ENCODE measurements around the gene GPATCH1.
A peak's percentile ranks its signal among the peaks of the same experiment; 100 is the strongest.
"Not testable (repeated sequence)": the region's sequence is repeated elsewhere in the genome, so short reads cannot be mapped to it uniquely, and the experiment has no call there.

Gene GPATCH1

DNA sequence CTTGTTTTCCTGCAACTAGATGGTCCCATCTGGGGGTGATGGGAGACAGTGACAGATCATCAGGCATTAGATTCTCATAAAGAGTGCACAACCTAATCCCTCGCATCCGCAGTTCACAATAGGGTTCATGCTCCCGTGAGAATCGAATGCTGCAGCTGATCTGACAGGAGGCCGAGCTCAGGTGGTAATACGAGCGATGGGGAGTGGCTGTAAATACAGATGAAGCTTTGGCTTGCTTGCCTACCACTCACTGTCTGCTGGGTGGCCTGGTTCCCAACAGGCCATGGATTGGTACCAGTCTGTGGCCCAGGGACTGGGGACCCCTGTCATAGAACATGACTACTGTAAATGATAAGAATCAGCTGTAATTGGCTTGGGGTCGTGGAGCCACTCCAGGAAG lies 78.9 kb downstream of the GPATCH1 start:
- DNase-seq (ENCODE audit: low spot score), result no peak

- no peak for DNase-seq (ENCODE audit: low spot score)
These were observed 80.2 kb downstream of the GPATCH1 start for GRCh38 chr19:33161201-33161600.

DNA sequence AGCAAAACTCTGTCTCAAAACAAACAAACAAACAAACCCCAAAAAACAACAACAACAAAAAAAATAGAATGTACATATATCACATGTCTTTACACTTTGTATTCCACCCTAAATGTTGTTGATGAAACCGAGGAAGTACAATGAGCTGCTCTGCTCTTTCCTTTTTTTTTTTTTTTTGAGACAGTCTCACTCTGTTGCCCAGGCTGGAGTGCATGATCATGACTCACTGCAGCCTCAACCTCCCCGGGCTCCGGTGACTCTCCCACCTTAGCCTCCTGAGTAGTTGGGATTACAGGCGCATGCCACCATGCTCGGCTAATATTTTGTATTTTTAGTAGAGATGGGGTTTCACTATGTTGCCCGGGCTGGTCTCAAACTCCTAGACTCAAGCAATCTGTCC lies 82.5 kb downstream of the GPATCH1 start:
- DNase-seq (ENCODE audit: low spot score), result no peak

GRCh38 chr19:33166037-33166436 lies 85.1 kb downstream of the GPATCH1 start:
- DNase-seq (ENCODE audit: low spot score), result not testable (repeated sequence)

GRCh38 chr19:33167438-33167837 lies 86.5 kb downstream of the GPATCH1 start:
- no peak for DNase-seq (ENCODE audit: low spot score)

GRCh38 chr19:33168528-33168927 lies 87.5 kb downstream of the GPATCH1 start:
- no peak for DNase-seq (ENCODE audit: low spot score)

DNA sequence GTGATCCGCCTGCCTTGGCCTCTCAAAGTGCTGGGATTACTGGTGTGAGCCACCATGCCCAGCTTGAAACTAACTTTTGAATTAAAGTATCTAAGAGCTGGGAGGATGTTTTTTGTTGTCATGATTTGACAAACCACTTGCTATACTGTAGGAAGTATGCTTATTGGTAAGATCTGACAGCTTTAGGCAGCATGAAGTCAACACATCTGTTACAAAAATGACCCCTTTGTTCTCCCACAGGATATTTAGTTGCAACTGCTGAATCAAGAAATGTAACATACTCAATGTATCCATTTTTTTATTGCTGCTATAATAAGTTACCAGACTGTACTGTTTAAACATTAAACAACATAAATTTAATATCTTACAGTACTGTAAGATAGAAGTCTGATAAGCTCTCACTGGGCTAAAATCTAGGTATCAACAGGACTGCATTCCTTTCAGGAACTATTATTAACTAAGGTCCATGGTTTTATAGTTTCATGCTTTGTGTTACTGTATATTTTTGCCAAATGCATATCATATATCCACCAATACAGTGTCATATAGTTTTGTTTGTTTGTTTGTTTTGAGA lies 90.3 kb downstream of the GPATCH1 start:
- DNase-seq (ENCODE audit: low spot score), result no peak

- DNase-seq (ENCODE audit: low spot score), result peak; percentile 46
These were observed 91.0 kb downstream of the GPATCH1 start for GRCh38 chr19:33171916-33172359.

DNA sequence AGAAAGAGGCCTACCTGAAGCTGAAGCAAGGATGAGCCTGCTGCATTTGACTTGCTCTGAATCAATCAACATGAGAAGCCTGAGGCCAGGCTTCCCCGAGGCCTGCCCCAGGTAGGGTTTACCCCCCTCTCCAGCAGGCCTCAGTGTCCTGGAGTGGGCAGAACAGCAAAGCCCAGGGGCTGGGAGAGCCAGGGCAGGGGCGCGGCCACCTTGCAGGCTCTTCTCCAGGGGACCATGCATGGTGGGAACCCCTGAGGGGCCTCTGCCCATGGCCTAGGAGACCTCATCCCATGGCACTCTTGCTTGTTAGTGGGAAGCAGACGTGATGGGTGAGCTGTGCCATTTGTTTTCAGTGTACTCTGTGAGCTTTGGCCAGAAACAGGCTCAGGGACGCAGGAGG lies 93.2 kb downstream of the GPATCH1 start:
- DNase-seq (ENCODE audit: low spot score), result no peak

- no peak for DNase-seq (ENCODE audit: low spot score)
These were observed 94.3 kb downstream of the GPATCH1 start for GRCh38 chr19:33175156-33175782.

DNA sequence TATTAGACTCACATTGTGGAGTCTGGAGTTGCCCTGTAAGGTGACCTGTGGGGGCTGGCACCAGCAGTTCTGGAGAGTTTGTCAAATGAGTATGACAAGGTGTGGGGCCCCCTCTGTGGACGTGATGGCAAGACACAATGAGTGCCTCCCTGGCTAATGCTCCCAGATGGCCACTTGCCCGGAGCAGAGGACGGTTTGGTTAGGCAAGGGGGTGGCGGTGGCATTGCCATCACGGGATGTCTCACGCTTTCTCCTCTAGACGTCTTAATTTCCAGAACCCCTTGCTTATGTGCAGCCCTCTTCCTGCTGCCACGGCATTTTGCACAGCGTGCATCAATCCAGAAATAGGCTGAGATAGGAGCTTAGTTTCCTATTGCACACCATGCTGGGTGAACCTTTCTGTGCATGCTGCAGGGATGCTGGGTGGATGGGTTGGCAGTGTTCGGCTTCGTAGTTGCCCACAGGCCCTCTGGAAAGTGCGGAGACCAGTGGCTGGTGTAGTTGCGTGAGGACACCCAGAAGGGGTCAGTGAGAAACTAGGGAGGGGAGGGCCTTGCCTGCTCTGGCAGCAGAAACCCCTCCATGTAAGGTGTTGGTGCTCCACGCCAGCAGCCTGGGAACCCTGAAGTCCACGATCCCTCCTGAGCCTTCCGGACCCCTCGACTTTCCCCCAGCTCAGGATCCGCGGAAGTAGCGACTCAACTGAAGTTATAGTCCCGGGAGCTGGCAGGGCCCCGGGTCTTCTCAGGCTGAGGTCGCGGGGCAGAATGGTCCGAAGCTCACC lies 95.1 kb downstream of the GPATCH1 start:
- DNase-seq (ENCODE audit: low spot score), result peak; percentile 67

GRCh38 chr19:33176670-33177416 lies 95.9 kb downstream of the GPATCH1 start:
- DNase-seq (ENCODE audit: low spot score), result peak; percentile 97

- DNase-seq (ENCODE audit: low spot score), result peak; percentile 75
These were observed 96.5 kb downstream of the GPATCH1 start for GRCh38 chr19:33177417-33177979.

All from RKO (cell line).